GF-D8 (cell line): Measurements from ENCODE around the gene KRT16.
"Not testable (repeated sequence)": the region's sequence is repeated elsewhere in the genome, so short reads cannot be mapped to it uniquely, and the experiment has no call there.

Experiments
- DNase-seq: peaks from one replicate; lab custom pipeline; 2025; lab: John Stamatoyannopoulos, UW

The KRT16 gene

DNA sequence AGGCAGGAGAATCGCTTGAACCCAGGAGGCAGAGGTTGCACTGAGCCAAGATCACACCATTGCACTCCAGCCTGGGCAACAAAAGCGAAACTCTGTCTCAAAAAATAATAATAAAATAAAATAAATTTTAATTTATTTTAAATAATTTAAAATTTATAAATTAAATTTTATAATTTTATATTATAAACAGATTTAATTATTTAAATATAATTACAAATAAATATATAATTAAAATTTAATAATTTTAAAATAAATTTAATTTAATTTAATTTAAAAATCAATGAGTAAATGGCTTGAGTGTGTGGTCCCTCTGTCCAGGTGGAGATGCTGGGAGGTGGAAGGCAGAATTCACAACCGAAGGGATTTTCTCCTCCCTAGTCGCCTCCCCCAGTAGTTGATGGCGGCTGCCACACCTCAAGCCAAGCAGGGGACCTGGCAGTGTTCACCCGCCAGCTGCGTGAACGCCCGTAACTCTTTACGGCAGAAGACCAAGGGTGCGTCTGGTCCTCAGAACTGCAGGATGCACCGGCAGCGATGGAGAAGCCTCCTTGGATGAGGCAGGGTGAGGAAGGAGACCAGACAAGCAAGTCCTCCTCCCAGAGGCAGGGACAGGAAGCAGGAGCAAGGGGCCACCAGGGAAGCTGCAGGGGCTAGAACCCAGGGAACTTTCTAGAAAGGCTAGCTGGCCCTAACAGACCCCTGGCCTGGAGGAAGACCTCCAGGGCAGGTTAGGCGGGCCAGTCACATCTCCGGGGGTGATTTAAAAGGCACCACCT, 34.7 kb upstream of the KRT16 start:
- no peak for DNase-seq

DNA sequence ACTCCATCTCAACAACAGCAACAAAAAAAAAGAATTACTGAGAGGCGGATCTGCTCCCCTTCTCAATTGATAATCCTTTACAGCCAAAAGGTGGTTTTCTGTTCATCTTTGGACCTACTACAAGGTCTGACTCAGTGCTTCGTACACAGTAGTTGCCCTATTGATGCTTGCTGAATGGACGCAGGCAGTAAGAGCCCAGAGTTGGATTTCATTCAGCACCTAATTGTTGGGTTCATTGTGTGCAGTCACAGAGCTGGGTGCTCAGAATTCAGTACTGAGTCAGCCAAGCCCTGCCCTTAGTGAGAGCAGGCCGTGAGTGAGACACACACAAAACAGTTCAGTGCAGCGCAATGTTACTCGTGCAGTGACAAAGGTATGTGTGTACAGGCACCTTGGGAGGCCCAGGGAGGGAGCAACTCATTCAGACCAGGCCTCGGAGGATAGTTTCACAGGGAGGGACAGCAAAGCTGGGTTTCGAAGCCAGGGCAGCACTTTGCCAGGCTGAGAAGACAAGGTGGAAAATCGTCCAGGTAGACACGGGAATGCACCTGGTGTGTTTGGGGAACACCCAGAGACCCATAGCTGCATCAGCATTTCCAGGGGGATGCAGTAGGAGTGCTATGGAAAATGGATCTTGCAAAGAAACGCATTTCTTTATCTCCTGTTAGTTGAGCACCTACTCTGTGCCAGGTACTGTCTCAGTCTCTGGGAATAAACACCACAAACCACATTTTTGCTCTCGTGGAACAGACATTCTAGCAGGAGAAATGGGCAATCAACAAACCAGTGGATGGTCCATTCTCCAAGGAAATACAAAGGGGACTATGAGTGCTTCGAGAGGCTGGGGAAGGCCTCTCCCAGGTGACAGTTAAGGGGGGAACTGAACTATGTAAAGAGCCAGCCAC, 29.9 kb upstream of the KRT16 start:
- DNase-seq = no peak

DNA sequence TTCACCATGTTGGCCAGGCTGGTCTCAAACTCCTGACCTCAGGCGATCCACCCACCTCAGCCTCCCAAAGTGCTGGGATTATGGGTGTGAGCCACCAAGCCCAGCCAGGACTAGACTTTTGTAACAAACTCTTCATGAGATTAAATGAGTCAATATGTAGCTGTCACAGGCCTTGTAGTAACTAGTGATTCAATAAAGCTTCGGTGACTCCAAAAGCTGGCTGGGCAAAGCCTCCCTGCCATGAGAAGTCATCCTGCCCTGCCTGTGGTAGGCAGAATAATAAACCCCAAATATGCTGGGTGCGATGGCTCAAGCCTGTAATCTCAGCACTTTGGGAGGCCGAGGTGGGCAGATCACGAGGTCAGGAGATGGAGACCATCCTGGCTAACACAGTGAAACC, 28.0 kb upstream of the KRT16 start:
- DNase-seq = not testable (repeated sequence)

DNA sequence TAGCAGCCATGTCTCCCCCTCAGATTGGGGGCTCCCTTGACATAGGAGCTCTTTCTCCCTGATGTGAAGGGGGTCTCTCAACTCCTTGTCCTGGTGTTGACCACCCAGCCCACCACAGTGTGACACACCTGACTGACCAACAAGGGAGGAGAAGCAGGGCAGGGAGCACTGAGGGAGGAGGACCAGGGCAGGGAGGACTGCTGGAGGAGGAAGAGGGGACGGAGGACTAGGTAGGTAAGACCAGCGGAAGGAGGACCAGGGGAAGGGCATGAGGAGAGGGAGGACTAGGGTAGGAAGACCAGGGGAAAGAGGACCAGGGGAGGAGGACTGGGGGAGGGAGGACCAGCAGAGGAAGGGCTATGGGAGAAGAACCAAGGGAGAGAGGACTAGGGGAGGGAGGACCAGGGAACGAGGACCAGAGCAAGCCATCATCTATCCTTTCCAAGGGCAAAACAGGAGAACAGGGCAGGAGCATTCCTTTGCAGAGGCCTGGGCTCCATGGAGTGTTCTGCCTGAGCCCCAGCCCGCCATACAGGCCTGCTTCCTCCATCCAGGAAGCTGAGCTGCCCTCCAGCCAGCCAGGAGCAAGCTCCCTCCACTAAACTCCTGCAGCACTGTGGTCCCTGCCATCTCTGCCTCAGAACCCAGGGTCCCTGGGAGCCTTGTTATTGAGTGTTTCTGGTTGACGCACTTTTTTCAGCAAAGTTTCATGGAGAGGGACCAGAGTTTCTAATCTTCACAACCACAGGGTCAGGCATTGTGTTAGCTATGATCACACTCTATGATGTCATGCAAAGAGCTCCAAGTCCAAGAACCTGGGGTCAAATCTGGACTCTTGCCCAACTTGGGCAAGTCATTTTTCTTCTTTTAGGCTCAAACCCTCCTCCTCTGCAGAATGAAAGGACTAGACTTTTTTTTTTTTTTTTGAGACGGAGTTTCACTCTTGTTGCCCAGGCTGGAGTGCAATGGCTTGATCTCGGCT, 27.2 kb upstream of the KRT16 start:
- no peak for DNase-seq

DNA sequence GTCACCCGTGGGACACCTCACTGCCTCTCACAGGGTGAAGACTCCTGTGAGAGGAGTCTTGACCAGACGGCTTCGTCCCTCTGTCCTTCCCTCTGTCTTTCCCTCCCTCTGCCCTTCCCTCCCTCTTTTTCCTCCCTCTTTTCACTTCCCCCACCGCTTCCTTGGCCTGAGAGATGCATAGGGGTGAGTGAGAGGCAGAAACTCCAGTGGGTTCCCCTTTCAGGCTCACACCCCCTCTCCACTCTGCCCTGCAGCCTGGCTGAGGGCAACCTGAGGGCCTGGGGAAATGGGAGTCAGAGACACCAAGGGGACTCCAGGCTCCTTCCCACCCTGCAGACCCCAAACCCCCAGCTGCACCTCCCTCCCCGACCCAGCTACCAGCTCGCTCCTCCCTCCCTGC, 26.4 kb upstream of the KRT16 start:
- DNase-seq = no peak

DNA sequence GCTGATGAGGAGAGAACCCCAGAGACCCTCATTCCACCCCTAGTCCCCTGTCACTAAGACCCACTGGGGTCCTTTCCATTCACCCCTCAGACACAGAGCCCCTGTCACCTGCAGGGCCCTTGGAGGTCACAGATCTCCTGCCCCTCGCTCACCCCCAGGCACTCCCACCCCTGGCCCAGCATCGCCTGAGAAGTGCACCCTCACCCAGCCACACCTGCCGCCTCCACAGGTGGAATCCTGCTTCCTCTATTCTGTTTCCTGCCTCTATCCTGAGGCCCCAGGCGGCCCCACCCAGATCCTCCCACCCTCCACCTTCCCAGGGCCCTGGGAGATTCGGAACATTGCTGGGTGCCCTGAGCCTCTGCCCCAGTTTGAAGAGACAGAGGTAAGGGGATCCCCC, 25.6 kb upstream of the KRT16 start:
- no peak for DNase-seq

DNA sequence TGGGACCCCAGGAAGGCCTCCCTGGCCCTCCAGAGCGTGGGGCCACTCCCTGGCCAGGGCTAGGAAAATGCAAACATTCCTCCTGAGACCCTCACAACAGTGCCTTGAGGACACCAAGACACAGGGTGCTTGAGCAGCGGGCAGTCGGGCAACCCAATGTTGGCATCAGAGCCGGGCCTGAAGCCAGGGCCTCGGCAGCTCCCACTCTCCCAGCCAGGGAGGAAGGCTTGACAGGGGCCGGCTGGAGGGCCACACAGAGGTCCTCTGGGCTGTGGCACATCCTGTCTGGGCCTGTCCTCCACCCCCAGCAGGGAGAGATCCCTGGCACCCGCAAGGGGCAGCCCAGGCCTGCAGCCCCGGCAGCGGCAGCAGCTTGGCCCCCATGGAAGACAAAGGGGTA, 24.1 kb upstream of the KRT16 start:
- DNase-seq = no peak

DNA sequence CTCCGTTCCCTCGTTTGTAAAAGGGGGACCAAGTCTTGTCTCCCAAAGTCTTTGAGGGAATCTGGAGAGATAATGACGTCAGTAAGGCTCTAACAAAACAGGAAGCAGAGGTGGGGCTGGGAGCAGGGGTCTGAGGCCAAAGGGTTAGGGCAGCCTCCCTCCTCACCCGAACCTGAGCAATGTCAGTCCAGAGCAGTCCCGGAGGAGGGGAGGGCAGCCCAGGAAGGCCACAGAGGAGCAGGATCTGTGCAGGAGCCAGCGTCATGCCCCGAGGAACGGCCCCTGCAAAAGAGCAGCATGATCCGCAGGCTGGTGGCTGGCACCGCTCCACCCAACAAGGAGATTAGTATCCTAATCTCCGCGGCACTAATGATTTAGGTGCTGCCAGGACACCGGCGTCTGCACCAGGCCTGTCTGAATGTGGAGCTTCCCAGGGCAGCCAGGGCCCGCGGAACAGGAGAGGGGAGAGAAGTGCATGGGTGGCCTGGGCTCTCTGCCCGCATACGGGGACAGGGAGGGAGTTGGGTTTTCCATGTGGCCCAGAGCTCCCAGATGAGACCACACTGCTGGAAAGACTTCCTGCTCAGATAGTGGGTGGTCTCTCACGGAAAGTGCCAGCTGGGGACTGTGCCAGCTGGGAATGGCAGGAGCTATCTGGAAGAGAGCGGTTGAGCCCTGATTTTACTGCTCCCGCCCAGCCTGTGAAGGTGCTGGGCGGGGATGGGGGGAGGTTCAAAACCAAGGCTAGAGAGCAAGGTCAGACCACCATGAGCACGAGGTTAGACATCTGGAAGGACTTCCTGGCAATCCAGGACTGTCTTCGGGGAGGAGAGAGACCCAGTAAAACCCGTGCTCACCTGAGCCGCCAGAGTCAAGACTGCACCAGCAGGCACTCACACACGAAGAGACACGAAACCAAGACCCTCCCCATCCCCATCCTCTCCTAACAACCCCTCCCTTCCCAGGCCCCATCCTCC, 22.8 kb upstream of the KRT16 start:
- DNase-seq = no peak

DNA sequence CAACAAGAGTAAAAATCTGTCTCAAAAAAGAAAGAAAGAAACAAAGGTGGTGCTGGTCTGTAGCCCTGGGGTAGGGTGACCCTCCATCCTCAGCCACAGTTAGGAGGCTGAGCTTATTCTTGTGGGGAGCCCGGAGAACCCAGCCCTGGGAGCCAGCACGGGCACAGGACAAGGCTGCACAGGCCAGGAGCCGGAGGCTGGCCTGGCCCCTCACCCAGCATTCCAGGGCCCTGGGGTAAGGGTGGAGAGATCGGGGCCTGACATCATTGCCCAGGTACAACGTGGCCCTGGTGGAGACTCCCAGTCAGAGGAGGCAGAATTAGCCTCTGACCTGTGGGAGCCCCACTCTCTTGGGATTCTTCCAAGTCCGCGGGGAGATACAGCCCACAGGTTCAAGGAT, 22.1 kb upstream of the KRT16 start:
- DNase-seq = no peak

DNA sequence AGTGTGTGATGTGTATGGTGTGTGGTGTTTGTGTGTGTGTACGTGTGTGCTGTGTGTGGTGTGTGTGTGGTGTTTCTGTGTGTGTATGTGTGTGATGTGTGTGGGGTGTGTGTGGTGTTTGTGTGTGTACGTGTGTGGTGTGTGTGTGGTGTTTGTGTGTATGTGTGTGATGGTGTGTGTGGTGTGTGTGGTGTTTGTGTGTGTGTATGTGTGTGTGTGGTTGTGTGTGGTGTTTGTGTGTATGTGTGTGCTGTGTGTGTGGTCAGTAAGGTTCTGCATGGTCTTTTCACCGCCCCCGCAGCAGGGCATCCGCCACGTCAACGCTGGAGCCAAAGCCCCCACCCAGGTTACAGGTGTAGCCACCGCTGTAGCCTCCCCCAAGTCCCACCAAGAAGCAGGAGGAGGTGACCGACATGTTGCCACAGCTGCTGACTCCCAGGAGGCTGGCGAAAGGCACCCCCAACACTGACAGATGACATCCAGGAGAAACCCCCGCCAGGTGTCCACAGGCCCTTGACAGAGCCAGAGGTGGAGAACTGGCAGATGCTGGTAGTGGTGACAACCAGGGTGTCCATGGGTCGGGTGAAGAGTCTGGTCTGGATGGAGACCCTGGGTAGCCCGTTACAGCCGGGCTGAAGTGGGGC, 21.1 kb upstream of the KRT16 start:
- no peak for DNase-seq

DNA sequence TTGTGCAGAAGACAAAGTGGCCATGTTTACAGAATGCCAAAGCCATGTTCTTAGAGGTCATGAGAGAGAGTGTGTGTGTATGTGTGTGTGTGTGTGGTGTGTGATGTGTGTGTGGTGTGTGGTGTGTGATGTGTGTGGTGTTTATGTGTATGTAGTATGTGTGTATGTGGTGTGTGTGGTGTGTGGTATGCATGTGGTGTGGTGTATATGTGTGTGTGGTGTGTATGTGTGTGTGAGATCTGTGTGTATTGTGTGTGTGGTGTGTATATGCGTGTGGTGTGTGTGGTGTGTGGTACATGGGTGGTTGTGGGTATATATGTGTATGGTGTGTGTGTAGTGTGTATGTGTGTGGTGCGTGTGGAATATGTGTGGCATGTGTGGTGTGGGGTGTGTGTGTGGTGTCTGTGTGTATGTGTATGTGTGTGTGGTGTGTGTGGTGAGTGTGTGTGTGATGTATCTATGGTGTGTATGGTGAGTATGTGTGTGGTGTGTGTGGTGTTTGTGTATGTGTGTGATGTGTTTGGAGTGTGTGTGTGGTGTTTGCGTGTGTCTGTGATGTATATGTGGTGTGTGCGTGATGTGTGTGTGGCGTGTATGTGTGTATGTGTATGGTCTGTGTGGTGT, 20.0 kb upstream of the KRT16 start:
- no peak for DNase-seq

DNA sequence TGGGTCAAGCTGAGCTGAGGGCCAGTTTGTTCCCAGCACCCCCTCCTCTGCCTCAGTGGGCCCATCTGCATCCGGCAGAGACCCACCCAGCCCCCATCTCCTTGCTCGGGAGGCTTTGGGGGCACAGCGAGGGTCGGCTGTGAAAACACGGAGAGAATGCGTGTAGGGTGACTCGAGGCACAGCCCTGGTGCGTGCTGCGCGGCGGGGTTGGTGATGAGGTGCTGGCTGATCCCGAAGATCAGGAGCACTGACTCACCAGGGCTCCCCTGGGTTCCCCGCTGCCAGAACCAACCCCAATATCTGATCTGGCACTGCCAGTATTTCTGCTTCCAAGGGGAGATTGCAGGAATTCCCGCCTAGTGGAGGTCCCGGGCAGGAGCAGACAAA, 19.3 kb upstream of the KRT16 start:
- no peak for DNase-seq

DNA sequence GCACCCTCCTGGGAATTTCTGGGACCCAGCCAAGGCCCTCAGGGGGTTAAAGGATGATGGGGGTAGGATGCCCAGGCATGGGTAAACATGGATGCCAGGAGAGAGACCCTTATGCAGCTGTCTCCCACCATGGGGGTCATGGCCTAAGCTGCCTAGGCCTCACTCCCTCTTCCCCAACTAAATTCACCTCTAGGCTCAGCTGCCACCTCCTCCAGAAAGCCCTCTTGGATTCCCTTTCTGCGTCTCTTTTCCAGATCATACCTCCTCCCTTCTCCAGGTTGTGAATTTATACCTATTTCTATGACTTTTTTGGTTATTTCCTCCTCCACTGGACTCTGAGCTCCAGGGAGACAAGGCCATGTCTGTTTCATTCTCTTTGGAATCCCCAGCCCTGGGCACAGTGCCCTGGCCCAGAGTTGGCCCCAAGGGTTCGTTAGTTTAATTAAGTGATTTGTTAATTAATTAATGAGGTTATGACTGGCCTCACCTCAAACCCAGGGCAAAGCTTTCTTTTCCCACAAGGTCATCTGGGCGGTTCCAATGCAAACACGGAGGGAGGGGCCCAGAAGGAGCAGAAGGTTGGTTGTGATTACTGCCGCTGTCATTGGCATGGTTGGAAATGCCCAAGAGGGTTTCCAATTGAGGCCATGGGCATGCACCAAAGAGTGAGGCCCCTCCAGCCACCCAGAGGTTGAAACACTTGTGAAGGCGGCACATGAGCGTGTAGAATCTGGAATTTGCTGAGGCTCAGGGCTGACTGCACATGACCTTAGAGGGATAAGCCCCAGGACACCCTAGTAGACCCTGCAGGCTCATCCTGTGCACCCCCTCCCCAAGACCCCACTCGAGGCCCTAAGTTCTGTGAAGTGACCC, 18.7 kb upstream of the KRT16 start:
- DNase-seq = no peak

DNA sequence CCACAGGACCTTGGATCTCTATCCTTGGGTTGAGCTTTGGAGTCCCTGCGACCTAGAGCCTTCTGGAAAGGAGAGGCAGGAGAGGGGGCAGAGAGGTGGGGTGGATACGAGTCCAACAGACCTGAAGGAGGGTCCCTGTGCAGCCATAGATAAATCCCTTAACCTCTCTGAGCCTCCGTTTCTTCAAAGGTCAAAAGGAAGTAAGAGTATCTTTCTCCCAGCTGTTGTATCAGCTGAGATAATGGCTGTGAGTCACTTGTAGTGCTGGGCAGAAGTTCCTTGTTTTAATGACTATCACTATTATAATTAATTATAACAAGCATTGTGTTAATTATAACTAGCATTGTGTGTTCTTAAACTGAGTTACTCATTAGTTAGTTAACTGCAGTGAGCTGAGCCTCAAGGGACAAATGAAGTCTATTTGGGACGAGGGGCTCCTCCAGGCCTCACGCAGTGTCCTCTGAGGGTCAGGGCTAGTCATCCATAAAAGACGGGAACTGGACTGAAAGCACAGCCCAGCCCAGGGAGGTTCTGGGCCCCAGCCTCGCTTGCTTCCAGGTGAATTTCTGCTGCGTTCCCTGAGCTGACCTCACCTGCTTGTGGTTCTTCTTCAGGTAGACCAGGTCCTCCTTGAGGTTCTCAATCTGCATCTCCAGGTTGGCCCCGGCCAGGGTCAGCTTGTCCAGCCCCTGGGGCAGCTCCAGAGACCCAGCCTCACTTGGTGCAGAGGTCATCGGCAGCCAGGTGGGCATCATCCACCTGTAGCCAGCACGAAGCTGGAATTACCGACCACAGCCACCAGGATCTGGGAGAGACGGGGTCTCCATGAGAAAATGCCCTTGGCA, 17.5 kb upstream of the KRT16 start:
- DNase-seq = no peak

DNA sequence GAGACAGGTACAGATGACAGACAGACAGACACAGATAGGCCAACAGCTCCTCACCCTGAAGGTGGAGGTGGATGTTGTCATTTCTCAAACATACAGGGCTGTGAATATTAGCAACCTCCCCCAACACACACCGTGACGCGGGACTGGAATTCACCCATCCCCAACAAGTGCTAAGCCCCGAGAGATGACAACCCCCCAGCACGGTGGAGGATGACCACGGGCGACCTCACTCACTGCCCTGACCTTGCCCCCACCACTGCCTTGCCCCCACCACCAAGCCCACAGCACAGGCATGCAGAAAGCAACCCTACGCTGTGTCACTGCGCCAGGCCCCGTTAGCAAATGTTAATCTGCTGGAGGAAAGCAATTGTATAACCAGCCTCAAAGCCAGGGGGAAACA, 16.7 kb upstream of the KRT16 start:
- DNase-seq = no peak

DNA sequence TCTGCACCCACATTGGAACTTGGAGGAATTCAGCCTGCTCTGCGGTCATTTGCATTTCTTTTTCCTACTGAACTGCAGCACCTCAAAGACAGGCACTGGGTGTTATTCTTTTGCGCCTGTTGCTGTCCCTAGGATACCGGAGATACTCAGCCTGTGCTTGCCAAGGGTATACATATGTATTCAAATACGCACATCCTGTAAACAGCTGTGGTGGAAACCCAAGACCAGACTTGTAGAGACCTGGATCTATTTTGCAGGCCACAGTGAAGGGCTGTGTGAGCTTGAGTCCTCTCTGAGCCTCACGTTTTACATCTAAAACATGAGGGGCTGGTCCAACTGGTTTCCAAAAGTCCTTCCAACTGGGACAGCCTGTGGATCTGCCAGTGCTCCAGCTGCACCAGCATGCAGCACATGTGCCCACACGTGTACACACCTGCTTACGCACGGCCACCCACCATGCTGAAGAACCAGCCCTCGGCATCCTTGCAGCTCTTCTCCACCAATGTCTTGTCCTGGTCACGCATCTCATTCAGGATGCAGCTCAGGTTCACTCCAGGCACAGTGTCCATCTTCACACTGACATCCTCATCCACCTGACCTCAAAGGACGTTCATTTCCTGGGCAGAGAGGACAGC, 16.2 kb upstream of the KRT16 start:
- DNase-seq = not testable (repeated sequence)

DNA sequence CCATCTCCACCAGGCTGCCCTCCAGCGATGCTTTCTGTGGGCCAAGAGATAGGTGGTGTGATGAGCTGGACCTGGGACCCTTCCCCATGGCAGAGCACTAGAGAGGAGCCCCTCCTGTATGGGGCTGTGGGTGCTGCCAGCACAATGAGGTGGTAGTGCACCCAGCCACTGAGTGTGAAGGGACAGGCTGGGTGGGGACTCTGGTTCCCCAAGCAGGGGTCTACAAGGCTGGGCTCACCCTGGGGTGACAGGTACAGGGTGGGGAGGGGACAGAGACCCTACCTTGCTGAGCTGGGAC, 15.5 kb upstream of the KRT16 start:
- not testable (repeated sequence) for DNase-seq
